ENCODE measurements around the gene GLIS1. TPM values are rescaled to one million over a fixed set of nuclear protein-coding genes. Genes with fewer than 3 reads are reported as not detected.
A peak's percentile ranks its signal among the peaks of the same experiment; 100 is the strongest.

Gene GLIS1
- total and polyA plus RNA-seq, 4 donors, result 0.50 to 3.8 (median 1.4) TPM

DNA sequence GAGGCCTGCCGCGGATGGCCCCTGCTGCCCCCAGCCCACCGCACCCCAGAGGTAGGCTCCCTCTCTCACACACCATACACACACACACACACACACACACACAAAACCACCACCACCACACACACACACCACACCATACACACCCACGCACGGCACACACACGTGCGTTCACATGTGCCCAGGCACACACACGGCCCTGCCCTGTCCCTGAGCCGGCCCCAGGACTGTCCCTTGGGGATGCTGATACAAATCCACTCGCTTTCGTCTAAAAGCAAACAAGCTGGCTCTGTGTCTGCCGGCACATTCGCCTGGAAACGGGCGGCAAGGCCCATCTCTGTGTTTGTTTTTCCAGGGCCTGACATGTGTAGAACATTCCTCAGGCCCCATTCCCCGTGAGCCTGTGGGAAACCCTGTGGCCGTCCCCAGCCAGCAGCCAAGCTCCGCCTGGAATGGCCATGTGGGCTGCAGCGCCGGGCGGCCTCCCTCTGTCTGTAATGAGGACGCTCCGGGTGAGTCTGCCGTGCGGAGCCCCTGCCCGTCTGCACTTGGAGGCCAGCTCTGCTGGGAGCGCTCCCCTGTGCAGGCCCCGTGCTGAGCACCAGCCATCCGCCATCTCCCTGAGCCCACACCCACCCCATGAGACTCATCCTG, 212.4 kb downstream of the GLIS1 start:
- 32% methylated on average over 24 of the region's 29 CpGs for WGBS (ENCODE audit: insufficient coverage)
- H3K27me3 ChIP-seq (ENCODE audit: control insufficient read depth, insufficient read depth, low read length), result no peaks in the 10 kb centered on the region
- peaks cover 26% of the 10 kb centered on the region for H3K36me3 ChIP-seq (ENCODE audit: control insufficient read depth, insufficient read depth, low read length)
- H3K4me1 ChIP-seq (ENCODE audit: control insufficient read depth, insufficient read depth, low read length), result peaks cover 43% of the 10 kb centered on the region
- DNase-seq (ENCODE audit: low read depth in 4 of 6, low spot score in 6 of 6), result peak in 2 of 6 donors; percentile 54 to 64
- no peaks in the 10 kb centered on the region for H3K9me3 ChIP-seq (ENCODE audit: control insufficient read depth, insufficient read depth, low read length)
- H3K27ac ChIP-seq (ENCODE audit: low read depth, low read length), result no peak overlapping the region
- H3K4me3 ChIP-seq (ENCODE audit: low read depth, low read length), result no peak overlapping the region

DNA sequence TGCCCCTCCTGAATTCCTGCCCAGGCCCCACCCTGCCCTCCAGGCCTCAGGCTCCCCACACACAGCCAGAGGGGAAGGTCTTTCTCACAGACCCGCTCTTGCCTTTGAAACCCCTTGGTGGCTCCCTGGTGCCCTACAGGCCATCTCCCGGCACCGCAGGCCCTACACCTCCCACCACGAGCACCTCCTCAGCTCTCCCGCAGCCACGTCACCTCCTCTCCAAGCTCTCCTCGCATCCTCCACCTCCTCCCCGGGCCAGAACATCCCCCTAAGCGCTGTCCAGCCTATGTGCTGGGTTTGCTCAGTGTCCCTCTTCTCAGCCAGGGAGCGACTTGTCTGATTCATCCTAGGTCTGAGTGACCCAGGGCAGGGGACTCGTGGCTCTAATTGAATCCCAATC, 213.4 kb downstream of the GLIS1 start:
- 69% methylated on average over 11 of the region's 11 CpGs for WGBS (ENCODE audit: insufficient coverage)
- H3K27ac ChIP-seq (ENCODE audit: low read depth, low read length), result no peak overlapping the region
- no peaks in the 10 kb centered on the region for H3K9me3 ChIP-seq (ENCODE audit: control insufficient read depth, insufficient read depth, low read length)
- peaks cover 46% of the 10 kb centered on the region for H3K4me1 ChIP-seq (ENCODE audit: control insufficient read depth, insufficient read depth, low read length)
- no peak overlapping the region for H3K4me3 ChIP-seq (ENCODE audit: low read depth, low read length)
- peaks cover 26% of the 10 kb centered on the region for H3K36me3 ChIP-seq (ENCODE audit: control insufficient read depth, insufficient read depth, low read length)
- H3K27me3 ChIP-seq (ENCODE audit: control insufficient read depth, insufficient read depth, low read length), result no peaks in the 10 kb centered on the region
- no peak for DNase-seq (ENCODE audit: low read depth in 4 of 6, low spot score in 6 of 6)

DNA sequence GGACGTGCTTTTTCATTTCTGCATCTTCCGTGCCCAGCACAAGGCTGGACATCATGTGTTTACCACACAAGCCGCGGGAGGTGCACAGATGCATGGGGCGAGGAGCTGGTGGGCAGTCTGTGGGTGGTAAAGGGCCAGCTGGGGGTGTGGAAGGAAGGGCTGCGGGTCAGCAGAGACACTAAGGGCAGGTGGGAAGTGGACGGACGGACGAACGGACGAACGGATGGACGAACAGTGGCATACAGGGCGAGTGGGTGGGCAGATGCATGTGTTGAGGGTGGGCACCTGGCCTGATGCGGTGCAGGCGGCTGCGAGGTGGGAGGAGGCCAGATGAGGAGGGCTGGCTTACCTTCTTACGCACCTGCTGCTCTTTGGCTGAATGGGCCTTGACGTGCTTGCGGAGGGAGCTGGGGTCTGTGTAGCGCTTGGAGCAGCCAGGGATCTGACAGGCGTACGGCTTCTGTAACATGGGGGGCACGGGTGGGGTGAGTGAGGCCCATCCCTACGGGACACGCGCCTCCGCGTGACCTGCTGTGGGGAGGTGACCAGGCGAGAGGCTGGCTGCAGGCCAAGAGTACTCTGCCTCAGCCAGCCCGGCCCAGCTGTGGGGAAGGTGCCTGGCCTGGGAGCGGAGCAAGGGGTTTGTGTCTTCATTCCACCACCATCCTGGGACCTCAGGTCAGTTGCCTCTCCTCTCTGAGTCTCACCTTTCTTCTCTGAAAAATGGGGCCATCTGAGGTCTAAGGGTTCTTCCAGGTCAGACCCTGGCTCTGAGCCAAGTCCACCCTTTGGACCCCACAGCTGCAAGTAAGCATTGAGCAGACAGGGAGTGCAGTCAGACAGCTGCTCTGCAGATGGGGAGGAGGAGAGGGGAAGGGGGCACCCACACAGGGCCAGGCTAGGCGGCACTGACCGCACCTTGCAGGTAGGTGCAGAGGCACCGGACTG, 214.3 kb downstream of the GLIS1 start:
- Histone ChIP-seq H3K4me3 (ENCODE audit: low read depth, low read length) (no peak overlapping the region), H3K27me3 (ENCODE audit: control insufficient read depth, insufficient read depth, low read length) (peaks cover 2% of the 10 kb centered on the region), H3K4me1 (ENCODE audit: control insufficient read depth, insufficient read depth, low read length) (peaks cover 46% of the 10 kb centered on the region), H3K9me3 (ENCODE audit: control insufficient read depth, insufficient read depth, low read length) (no peaks in the 10 kb centered on the region), H3K27ac (ENCODE audit: low read depth, low read length) (no peak overlapping the region), H3K36me3 (ENCODE audit: control insufficient read depth, insufficient read depth, low read length) (peaks cover 32% of the 10 kb centered on the region)
- DNase-seq (ENCODE audit: low read depth in 4 of 6, low spot score in 6 of 6), result peak in 1 of 6 donors; percentile 39
- WGBS (ENCODE audit: insufficient coverage), result 61% methylated on average over 34 of the region's 35 CpGs

DNA sequence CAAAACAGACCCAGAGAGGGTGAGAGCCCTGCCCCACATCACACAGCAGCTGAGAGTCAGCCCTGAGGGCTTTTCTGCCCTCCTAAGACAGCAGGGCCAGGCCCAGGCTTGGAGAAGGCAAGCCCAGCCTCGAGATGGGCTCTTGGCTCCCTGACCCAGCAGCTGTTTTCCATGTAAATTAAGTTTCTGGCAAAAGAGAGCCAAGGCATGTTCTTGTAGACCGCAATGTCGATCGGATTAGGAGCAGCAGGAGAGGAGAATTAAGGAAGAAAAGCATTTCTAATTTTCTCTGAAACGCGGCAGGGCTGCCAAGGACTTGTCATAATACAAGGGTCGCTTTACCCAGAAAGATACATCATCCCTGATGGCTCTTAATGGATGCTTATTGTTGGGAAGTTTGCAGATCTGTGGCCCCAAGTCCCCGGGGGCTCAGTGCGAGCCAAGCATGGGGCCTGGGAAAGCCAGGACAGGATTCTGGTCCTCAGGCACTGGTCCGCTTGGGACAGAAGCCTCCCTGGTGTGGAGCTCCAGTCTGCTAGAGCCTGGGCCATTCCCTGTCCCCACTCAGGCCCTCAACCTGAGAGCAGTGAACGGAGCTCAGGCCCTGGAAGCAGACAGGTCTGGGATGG, 216.9 kb downstream of the GLIS1 start:
- WGBS (ENCODE audit: insufficient coverage), result 57% methylated on average over 10 of the region's 11 CpGs
- H3K36me3 ChIP-seq (ENCODE audit: control insufficient read depth, insufficient read depth, low read length), result peaks cover 33% of the 10 kb centered on the region
- H3K4me1 ChIP-seq (ENCODE audit: control insufficient read depth, insufficient read depth, low read length), result peaks cover 41% of the 10 kb centered on the region
- no peaks in the 10 kb centered on the region for H3K9me3 ChIP-seq (ENCODE audit: control insufficient read depth, insufficient read depth, low read length)
- H3K27ac ChIP-seq (ENCODE audit: low read depth, low read length), result no peak overlapping the region
- H3K4me3 ChIP-seq (ENCODE audit: low read depth, low read length), result no peak overlapping the region
- peak in 2 of 6 donors; percentile 46 to 59 for DNase-seq (ENCODE audit: low read depth in 4 of 6, low spot score in 6 of 6)
- peaks cover 2% of the 10 kb centered on the region for H3K27me3 ChIP-seq (ENCODE audit: control insufficient read depth, insufficient read depth, low read length)

DNA sequence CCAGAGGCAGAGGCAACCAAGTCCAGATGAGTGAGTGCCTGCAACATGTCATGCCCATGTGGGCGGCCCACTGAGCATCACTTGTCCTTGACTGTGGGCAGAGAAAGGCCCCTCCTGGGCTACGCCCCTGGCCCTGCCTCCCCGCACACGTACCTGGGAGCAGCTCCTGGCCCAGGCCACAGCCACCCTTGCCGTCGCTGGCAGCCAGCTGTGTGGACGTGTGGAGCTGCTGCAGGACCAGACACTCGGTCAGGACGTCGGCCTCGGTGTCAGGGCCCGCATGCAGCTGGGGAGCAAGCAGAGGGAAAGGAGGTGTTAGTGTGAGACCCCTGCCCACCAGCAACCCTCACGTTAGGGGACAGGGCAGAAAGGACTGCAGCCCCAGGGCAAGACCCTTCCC, 218.5 kb downstream of the GLIS1 start:
- Histone ChIP-seq H3K27me3 (ENCODE audit: control insufficient read depth, insufficient read depth, low read length) (peaks cover 2% of the 10 kb centered on the region), H3K4me1 (ENCODE audit: control insufficient read depth, insufficient read depth, low read length) (peaks cover 25% of the 10 kb centered on the region), H3K4me3 (ENCODE audit: low read depth, low read length) (no peak overlapping the region), H3K36me3 (ENCODE audit: control insufficient read depth, insufficient read depth, low read length) (peaks cover 28% of the 10 kb centered on the region), H3K9me3 (ENCODE audit: control insufficient read depth, insufficient read depth, low read length) (no peaks in the 10 kb centered on the region), H3K27ac (ENCODE audit: low read depth, low read length) (no peak overlapping the region)
- DNase-seq (ENCODE audit: low read depth in 4 of 6, low spot score in 6 of 6), result no peak
- WGBS (ENCODE audit: insufficient coverage), result 97% methylated on average over 12 of the region's 13 CpGs

DNA sequence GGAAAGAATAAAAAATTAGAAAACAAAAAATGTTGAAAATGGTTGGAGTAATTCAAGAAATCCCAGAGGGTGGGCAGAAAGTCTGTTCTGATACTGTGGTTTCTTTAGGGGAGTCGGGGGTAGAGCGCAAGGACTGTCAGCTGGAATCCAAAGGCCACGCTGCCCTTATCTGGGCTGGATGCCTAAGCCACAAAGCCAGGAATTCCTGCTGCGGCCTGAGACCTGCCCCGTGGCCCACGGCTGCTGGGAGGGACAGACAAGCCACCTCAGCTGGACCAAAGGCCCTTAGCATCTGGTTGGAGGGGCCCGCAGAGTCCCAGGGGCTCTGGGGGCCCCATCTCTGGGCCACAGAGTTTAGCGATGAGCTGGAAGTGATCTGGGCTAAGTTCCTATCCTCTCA, 219.5 kb downstream of the GLIS1 start:
- no peak overlapping the region for H3K4me3 ChIP-seq (ENCODE audit: low read depth, low read length)
- DNase-seq (ENCODE audit: low read depth in 4 of 6, low spot score in 6 of 6), result no peak
- peaks cover 28% of the 10 kb centered on the region for H3K36me3 ChIP-seq (ENCODE audit: control insufficient read depth, insufficient read depth, low read length)
- H3K27me3 ChIP-seq (ENCODE audit: control insufficient read depth, insufficient read depth, low read length), result peaks cover 2% of the 10 kb centered on the region
- H3K9me3 ChIP-seq (ENCODE audit: control insufficient read depth, insufficient read depth, low read length), result no peaks in the 10 kb centered on the region
- H3K27ac ChIP-seq (ENCODE audit: low read depth, low read length), result no peak overlapping the region
- H3K4me1 ChIP-seq (ENCODE audit: control insufficient read depth, insufficient read depth, low read length), result peaks cover 19% of the 10 kb centered on the region
- 77% methylated on average over 8 of the region's 8 CpGs for WGBS (ENCODE audit: insufficient coverage)

DNA sequence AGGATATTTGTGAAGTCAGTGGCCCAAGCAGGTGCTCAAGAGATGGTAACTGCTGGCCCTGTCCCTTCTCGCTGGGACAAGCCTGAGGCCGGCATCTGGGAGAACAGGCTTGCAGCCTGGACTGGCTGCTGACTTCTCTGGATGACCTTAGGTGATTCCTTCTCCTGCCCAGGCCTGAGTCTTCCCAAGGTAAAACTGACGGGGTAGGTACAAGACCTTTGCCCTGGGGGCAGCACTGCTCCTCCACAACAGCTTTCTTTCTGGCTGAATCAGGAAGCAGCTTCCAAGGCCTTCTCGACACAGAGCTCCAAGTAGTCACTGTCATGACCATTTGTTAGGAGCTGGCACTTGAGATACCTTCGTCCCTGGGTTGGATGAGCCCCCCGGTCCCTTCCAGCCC, 220.2 kb downstream of the GLIS1 start:
- Histone ChIP-seq H3K9me3 (ENCODE audit: control insufficient read depth, insufficient read depth, low read length) (no peaks in the 10 kb centered on the region), H3K27ac (ENCODE audit: low read depth, low read length) (no peak overlapping the region), H3K27me3 (ENCODE audit: control insufficient read depth, insufficient read depth, low read length) (peaks cover 2% of the 10 kb centered on the region), H3K4me3 (ENCODE audit: low read depth, low read length) (no peak overlapping the region), H3K4me1 (ENCODE audit: control insufficient read depth, insufficient read depth, low read length) (peaks cover 22% of the 10 kb centered on the region), H3K36me3 (ENCODE audit: control insufficient read depth, insufficient read depth, low read length) (peaks cover 34% of the 10 kb centered on the region)
- no peak for DNase-seq (ENCODE audit: low read depth in 4 of 6, low spot score in 6 of 6)
- 83% methylated on average over 6 of the region's 6 CpGs for WGBS (ENCODE audit: insufficient coverage)

DNA sequence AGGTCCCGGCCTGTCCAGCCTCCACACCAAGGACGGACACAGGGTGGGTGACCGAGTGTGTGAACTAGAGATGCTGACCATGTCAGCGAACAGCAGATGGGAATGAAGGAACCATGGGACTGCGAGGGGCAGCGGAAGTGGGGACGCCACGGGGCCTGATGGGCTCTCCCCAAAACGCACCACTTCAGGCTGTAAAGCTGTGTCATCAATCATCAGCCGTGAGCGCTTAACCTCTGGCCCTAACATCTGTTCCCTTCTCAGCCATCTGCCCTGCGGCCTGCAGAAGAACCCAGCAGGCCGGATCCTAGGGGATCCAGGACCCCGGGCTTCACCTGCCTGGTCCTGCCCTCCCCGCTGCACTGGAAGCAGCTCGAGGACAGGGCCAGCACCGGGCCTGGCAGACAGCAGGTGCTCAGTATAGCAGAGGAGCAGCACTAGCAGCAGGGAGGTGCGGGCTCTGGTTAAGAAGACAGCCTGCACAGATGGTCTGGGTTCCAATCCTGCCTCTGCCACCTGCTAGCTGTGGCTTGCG, 221.1 kb downstream of the GLIS1 start:
- Histone ChIP-seq H3K9me3 (ENCODE audit: control insufficient read depth, insufficient read depth, low read length) (no peaks in the 10 kb centered on the region), H3K27ac (ENCODE audit: low read depth, low read length) (no peak overlapping the region), H3K36me3 (ENCODE audit: control insufficient read depth, insufficient read depth, low read length) (peaks cover 40% of the 10 kb centered on the region), H3K4me1 (ENCODE audit: control insufficient read depth, insufficient read depth, low read length) (peaks cover 27% of the 10 kb centered on the region), H3K4me3 (ENCODE audit: low read depth, low read length) (no peak overlapping the region), H3K27me3 (ENCODE audit: control insufficient read depth, insufficient read depth, low read length) (peaks cover 2% of the 10 kb centered on the region)
- WGBS (ENCODE audit: insufficient coverage), result 72% methylated on average over 19 of the region's 19 CpGs
- no peak for DNase-seq (ENCODE audit: low read depth in 4 of 6, low spot score in 6 of 6)

DNA sequence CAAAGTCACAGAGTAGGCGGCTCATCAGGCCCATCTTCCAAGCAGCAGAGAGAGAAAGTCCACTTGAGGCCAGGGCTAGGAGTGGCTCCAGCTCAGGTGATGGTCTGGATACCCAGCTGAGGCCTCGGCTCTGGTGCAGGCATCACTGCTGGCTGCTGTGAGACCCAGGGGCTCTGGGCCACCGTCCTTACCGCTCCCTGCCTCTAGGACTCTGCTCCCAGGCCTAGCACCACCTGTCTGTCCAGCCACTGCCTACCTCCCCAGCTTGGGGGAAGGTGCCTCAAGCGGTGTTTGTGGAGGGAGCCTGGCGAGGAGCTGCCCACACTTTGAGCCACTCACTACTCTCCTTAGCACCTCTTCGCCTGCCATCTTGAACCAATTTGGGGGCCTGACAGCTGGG, 221.9 kb downstream of the GLIS1 start:
- 97% methylated on average over 7 of the region's 7 CpGs for WGBS (ENCODE audit: insufficient coverage)

More for the DNA sequence above, 221.9 kb downstream of the GLIS1 start:
- H3K9me3 ChIP-seq (ENCODE audit: control insufficient read depth, insufficient read depth, low read length), result no peaks in the 10 kb centered on the region
- H3K36me3 ChIP-seq (ENCODE audit: control insufficient read depth, insufficient read depth, low read length), result peaks cover 43% of the 10 kb centered on the region
- no peak for DNase-seq (ENCODE audit: low read depth in 4 of 6, low spot score in 6 of 6)
- H3K27me3 ChIP-seq (ENCODE audit: control insufficient read depth, insufficient read depth, low read length), result peaks cover 2% of the 10 kb centered on the region
- no peak overlapping the region for H3K27ac ChIP-seq (ENCODE audit: low read depth, low read length)
- H3K4me1 ChIP-seq (ENCODE audit: control insufficient read depth, insufficient read depth, low read length), result peaks cover 32% of the 10 kb centered on the region
- H3K4me3 ChIP-seq (ENCODE audit: low read depth, low read length), result no peak overlapping the region
